Lung microvascular endothelial cell (primary cell): ENCODE data around the gene DEPDC5. TPM values are rescaled to one million over a fixed set of nuclear protein-coding genes. Genes with fewer than 3 reads are reported as not detected.

Experiments used
- DNase-seq, 2 donors: peaks; one replicate each; pipeline versions ENCODE4 v3.0.0 to v3.0.0-alpha.2; 2010; ENCODE audit warnings: low read depth in 2 of 2
- total RNA-seq: library from RNA; depleted of rRNA; stranded (reverse); fragments of >200 nt; gene quantifications from 2 replicates; pipeline ENCODE4 v1.2.1, GENCODE V29; 2014

DEPDC5 gene
- total RNA-seq, 1 donor from 2014 or later = 8.9 TPM

- DNase-seq = no peak
These were observed 194.2 kb downstream of the DEPDC5 start for GRCh38 chr22:31948002-31948401.

DNA sequence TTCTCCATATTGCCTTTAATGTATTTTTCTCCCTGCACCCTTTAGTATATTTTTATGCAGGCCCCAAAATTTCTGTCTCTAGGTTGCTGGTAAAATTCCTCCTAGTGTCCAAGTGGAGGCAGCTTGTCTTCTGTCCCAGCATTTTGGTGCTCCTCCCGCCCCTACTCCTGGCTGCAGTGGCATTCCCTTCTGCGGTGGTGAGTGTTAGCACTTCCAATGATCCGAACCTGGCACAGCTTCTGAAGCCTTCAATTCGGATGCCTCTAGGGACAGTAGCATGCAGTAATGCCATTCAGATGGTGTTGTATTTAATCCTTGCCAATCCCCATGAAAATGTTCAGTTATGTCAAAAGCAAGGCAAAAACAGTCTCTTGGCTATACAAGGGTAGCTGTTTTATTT is 196.4 kb downstream of the DEPDC5 start:
- DNase-seq = no peak

- no peak for DNase-seq
These were observed 197.6 kb downstream of the DEPDC5 start for GRCh38 chr22:31951194-31952093.

GRCh38 chr22:31952094-31952401 is 198.2 kb downstream of the DEPDC5 start:
- peak in 1 of 2 donors; percentile 23 for DNase-seq

DNA sequence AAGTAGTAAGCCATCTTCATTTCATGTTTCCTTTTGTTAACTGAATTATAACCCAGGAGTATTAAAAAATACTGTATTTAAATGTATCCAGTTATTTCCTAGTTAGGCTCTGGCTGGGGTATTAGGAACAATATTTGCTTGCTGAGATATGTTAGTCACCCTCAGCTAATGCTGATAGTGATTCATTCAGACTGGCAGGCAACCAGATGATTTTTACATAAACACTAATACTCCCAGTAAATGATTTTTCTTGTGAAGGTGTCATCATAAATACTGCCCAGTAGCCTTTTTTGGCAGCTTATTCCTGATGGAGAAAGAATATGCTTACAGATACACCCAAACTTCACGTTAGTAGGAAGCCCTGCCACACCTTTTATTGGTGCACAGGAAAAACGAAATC is 198.7 kb downstream of the DEPDC5 start:
- peak; percentile 81 to 90 for DNase-seq

DNA sequence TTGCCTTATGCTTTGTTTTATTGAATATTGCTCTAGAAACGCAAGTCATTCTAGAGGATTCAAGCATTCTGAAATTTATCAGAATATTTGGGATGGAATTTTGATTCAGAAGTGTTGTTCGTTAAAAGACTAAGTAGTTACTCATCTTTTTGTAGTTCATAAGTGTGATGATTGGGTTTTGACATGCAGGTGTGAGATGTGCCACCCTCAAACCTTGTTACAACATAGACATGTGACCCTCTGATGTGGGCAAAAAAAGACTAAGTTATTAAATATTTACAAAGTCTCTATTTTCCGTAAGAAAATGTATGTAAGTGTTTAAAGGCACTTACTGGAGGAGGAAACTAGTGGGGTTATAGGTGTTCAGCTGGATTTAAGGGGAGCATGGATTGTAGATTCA is 199.4 kb downstream of the DEPDC5 start:
- no peak for DNase-seq

- peak in 1 of 2 donors; percentile 41 for DNase-seq
These were observed 201.0 kb downstream of the DEPDC5 start for GRCh38 chr22:31954535-31955523.

DNA sequence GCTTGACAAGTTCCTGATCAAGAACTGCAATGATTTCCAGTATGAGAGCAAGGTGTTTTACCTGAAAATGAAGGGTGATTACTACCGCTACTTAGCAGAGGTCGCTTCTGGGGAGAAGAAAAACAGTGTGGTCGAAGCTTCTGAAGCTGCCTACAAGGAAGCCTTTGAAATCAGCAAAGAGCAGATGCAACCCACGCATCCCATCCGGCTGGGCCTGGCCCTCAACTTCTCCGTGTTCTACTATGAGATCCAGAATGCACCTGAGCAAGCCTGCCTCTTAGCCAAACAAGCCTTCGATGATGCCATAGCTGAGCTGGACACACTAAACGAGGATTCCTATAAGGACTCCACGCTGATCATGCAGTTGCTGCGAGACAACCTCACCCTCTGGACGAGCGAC is 202.5 kb downstream of the DEPDC5 start:
- no peak for DNase-seq

Other genes starting within 250 kb of the DEPDC5 start
- gene PISD, start 91.8 kb upstream of the DEPDC5 start, total RNA-seq = 19.6 and 29.6 TPM in 2 replicates
- gene PRR14L, start 3.9 kb upstream of the DEPDC5 start, total RNA-seq = 13.9 and 18.5 TPM in 2 replicates
- gene YWHAH, start 190.5 kb downstream of the DEPDC5 start, total RNA-seq = 89.6 and 103 TPM in 2 replicates